Smooth muscle cell (in vitro differentiated cells): ENCODE results near the gene TSPAN18. TPM values are rescaled to one million over a fixed set of nuclear protein-coding genes. Genes with fewer than 3 reads are reported as not detected.

Source experiments
- DNase-seq: peaks from one replicate; lab custom pipeline; 2025; ENCODE audit not compliant: unreplicated experiment; lab: John Stamatoyannopoulos, UW
- H2AFZ ChIP-seq: fragments of 200-600 bp; sonication (generic); 2 replicates; pipeline ENCODE4 v1.6.0; 2016; ENCODE audit warnings: antibody characterized with exemption, low read depth, mild to moderate bottlenecking
- H3F3A ChIP-seq: fragments of 200-600 bp; sonication (generic); 2 replicates; pipeline ENCODE4 v1.6.0; 2017; ENCODE audit warnings: antibody characterized with exemption, low read depth
- H3K27ac ChIP-seq: fragments of 200-600 bp; sonication (generic); 2 replicates; pipeline ENCODE4 v1.5.1; 2016; ENCODE audit warnings: low read depth, mild to moderate bottlenecking
- H3K27me3 ChIP-seq: fragments of 200-600 bp; sonication (generic); 2 replicates; pipeline ENCODE4 v1.6.1; 2016; ENCODE audit warnings: low read depth, mild to moderate bottlenecking
- H3K36me3 ChIP-seq: fragments of 200-600 bp; sonication (generic); 2 replicates; pipeline ENCODE4 v1.5.1; 2016; ENCODE audit warnings: low read depth
- H3K4me1 ChIP-seq: fragments of 200-600 bp; sonication (generic); 2 replicates; pipeline ENCODE4 v1.5.1; 2016; ENCODE audit warnings: low read depth
- H3K4me2 ChIP-seq: fragments of 200-600 bp; sonication (generic); 2 replicates; pipeline ENCODE4 v1.6.0; 2016; ENCODE audit warnings: mild to moderate bottlenecking
- H3K4me3 ChIP-seq: fragments of 200-600 bp; sonication (generic); 2 replicates; pipeline ENCODE4 v1.5.1; 2016; ENCODE audit warnings: mild to moderate bottlenecking
- H3K79me2 ChIP-seq: fragments of 200-600 bp; sonication (generic); 2 replicates; pipeline ENCODE4 v1.6.0; 2016; ENCODE audit warnings: low read depth, mild to moderate bottlenecking
- H3K9ac ChIP-seq: fragments of 200-600 bp; sonication (generic); 2 replicates; pipeline ENCODE4 v1.6.0; 2016; ENCODE audit warnings: low read depth
- H3K9me3 ChIP-seq: fragments of 200-600 bp; sonication (generic); replicated peaks from 2 replicates; pipeline ENCODE4 v1.5.1; 2016; ENCODE audit warnings: low read depth
- H4K20me1 ChIP-seq: fragments of 200-600 bp; sonication (generic); 2 replicates; pipeline ENCODE4 v1.6.0; 2016; ENCODE audit warnings: low read depth
- WGBS: methylation state at CpG from one replicate; pipeline ENCODE4 v1.1.7; 2016; ENCODE audit warnings: low lambda C conversion rate; 5-methylcytosine and 5-hydroxymethylcytosine counted together
- polyA plus RNA-seq: library from polyadenylated mRNA; unstranded; fragments of >200 nt; fragmentation: Nextera tagmentation; extraction: Ambion mirVana; gene quantifications from 2 replicates; pipeline ENCODE4 v1.2.1, GENCODE V29; 2016
- total RNA-seq: library from RNA; depleted of rRNA; stranded (reverse); fragments of >200 nt; gene quantifications from 2 replicates; pipeline ENCODE4 v1.2.3, GENCODE V29; 2014
- TF ChIP-seq, protein P1 (sequence below): fragments of 200-600 bp; sonication (generic); IDR thresholded peaks from 2 replicates; pipeline ENCODE4 v1.5.1; 2017; ENCODE audit warnings: borderline replicate concordance, mild to moderate bottlenecking, antibody characterized with exemption; ENCODE audit not compliant: insufficient read depth, poor library complexity, severe bottlenecking

TSPAN18 gene
- total and polyA plus RNA-seq, 2 experiments from 2014 or later, result 3.4 to 15.3 TPM

GRCh38 chr11:44851496-44851895 lies 124.7 kb downstream of the TSPAN18 start:
- H3F3A ChIP-seq, result no peaks in the 10 kb centered on the region
- no peaks in the 10 kb centered on the region for H4K20me1 ChIP-seq
- no peak for DNase-seq
- no peak overlapping the region for H3K9ac ChIP-seq
- H3K4me3 ChIP-seq, result no peak overlapping the region
- no peaks in the 10 kb centered on the region for H3K9me3 ChIP-seq
- WGBS, result 94% methylated on average over 5 of the region's 5 CpGs
- no peaks in the 10 kb centered on the region for H3K27me3 ChIP-seq
- no peak overlapping the region for H3K27ac ChIP-seq
- H3K36me3 ChIP-seq, result no peaks in the 10 kb centered on the region
- TF ChIP-seq, protein P1, sequence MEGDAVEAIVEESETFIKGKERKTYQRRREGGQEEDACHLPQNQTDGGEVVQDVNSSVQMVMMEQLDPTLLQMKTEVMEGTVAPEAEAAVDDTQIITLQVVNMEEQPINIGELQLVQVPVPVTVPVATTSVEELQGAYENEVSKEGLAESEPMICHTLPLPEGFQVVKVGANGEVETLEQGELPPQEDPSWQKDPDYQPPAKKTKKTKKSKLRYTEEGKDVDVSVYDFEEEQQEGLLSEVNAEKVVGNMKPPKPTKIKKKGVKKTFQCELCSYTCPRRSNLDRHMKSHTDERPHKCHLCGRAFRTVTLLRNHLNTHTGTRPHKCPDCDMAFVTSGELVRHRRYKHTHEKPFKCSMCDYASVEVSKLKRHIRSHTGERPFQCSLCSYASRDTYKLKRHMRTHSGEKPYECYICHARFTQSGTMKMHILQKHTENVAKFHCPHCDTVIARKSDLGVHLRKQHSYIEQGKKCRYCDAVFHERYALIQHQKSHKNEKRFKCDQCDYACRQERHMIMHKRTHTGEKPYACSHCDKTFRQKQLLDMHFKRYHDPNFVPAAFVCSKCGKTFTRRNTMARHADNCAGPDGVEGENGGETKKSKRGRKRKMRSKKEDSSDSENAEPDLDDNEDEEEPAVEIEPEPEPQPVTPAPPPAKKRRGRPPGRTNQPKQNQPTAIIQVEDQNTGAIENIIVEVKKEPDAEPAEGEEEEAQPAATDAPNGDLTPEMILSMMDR, result no peak
- no peak overlapping the region for H3K4me2 ChIP-seq
- no peaks in the 10 kb centered on the region for H3K79me2 ChIP-seq
- H2AFZ ChIP-seq, result no peak overlapping the region
- H3K4me1 ChIP-seq, result peaks cover 32% of the 10 kb centered on the region

GRCh38 chr11:44852159-44852747 lies 125.5 kb downstream of the TSPAN18 start:
- no peak for DNase-seq

GRCh38 chr11:44852952-44853351 lies 126.2 kb downstream of the TSPAN18 start:
- Histone ChIP-seq H3K36me3 (no peaks in the 10 kb centered on the region), H3K9ac (no peak overlapping the region), H3K4me1 (peaks cover 31% of the 10 kb centered on the region), H2AFZ (no peak overlapping the region), H3K27ac (no peak overlapping the region), H3K27me3 (no peaks in the 10 kb centered on the region), H3K9me3 (no peaks in the 10 kb centered on the region), H4K20me1 (no peaks in the 10 kb centered on the region), H3F3A (no peaks in the 10 kb centered on the region), H3K4me3 (no peak overlapping the region), H3K4me2 (no peak overlapping the region), H3K79me2 (no peaks in the 10 kb centered on the region)
- 79% methylated on average over 5 of the region's 5 CpGs for WGBS
- TF ChIP-seq, protein P1, result no peak
- no peak for DNase-seq

More at GRCh38 chr11:44852159-44852747, 125.5 kb downstream of the TSPAN18 start:
- Histone ChIP-seq H4K20me1 (no peaks in the 10 kb centered on the region), H3K4me2 (no peak overlapping the region), H3K36me3 (no peaks in the 10 kb centered on the region), H3K4me3 (no peak overlapping the region), H3K9ac (no peak overlapping the region), H3K27ac (no peak overlapping the region), H3K27me3 (no peaks in the 10 kb centered on the region), H3K79me2 (no peaks in the 10 kb centered on the region), H2AFZ (no peak overlapping the region), H3F3A (no peaks in the 10 kb centered on the region), H3K4me1 (peaks cover 32% of the 10 kb centered on the region), H3K9me3 (no peaks in the 10 kb centered on the region)
- TF ChIP-seq, protein P1, result no peak
- 69% methylated on average over 2 of the region's 2 CpGs for WGBS

DNA sequence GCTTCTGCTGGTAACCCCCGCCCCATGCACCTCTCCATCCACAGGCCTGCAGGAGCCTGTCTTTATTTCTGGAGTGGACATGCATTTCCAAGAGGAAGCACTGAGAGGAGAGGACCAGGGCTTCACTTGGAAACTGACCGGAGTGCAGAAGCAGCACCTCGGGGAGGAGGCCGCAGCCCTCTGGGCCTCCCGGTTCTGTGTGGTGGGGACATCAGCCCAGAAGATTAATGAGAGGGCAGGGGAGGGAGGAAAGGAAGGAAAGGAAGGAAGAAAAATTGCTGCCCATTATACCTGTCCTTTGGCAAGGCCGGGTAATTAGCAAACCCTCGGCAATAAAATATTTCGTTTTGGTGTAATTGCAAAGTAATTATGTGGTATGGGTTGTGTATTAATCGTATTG lies 126.9 kb downstream of the TSPAN18 start:
- Histone ChIP-seq H3K4me3 (no peak overlapping the region), H3K79me2 (no peaks in the 10 kb centered on the region), H3K27ac (no peak overlapping the region), H3F3A (no peaks in the 10 kb centered on the region), H3K27me3 (no peaks in the 10 kb centered on the region), H3K9ac (no peak overlapping the region), H3K4me1 (peaks cover 25% of the 10 kb centered on the region), H3K4me2 (no peak overlapping the region), H4K20me1 (no peaks in the 10 kb centered on the region), H2AFZ (no peak overlapping the region), H3K9me3 (no peaks in the 10 kb centered on the region), H3K36me3 (no peaks in the 10 kb centered on the region)
- DNase-seq, result no peak
- whole genome bisulfite sequencing, result 89% methylated on average over 9 of the region's 9 CpGs
- TF ChIP-seq, protein P1, result no peak
